Stimulated activated CD4-positive, alpha-beta T cell treated with anti-CD3 and anti-CD28 coated beads, Interleukin-1b, Interleukin-23, amount 100 ng/mL, for 1 hour (primary cell): Measurements from ENCODE around the gene CRTC3.
"Not testable (repeated sequence)": the region's sequence is repeated elsewhere in the genome, so short reads cannot be mapped to it uniquely, and the experiment has no call there.

Experiments
- DNase-seq, 2 donors: peaks; one replicate each; pipeline ENCODE4 v3.0.0-alpha.2; 2020; ENCODE audit warnings: low read depth in 2 of 2

CRTC3 gene

GRCh38 chr15:90650117-90650955 lies 120.6 kb downstream of the CRTC3 start:
- DNase-seq, result no peak

- no peak for DNase-seq
Measured at GRCh38 chr15:90650956-90651689, 121.4 kb downstream of the CRTC3 start.

- no peak for DNase-seq
Measured at GRCh38 chr15:90654233-90655136, 124.8 kb downstream of the CRTC3 start.

- peak in 1 of 2 donors; percentile 50 for DNase-seq
Measured at GRCh38 chr15:90657520-90658172, 127.9 kb downstream of the CRTC3 start.

- no peak for DNase-seq
Measured at GRCh38 chr15:90659481-90659880, 129.8 kb downstream of the CRTC3 start.

- DNase-seq, result peak in 1 of 2 donors; percentile 24
Measured at GRCh38 chr15:90660195-90660998, 130.7 kb downstream of the CRTC3 start.

- not testable (repeated sequence) for DNase-seq
Measured at GRCh38 chr15:90660999-90661330, 131.2 kb downstream of the CRTC3 start.

GRCh38 chr15:90664081-90664461 lies 134.3 kb downstream of the CRTC3 start:
- DNase-seq, result not testable (repeated sequence)

- DNase-seq, result no peak
Measured at GRCh38 chr15:90664650-90665287, 135.0 kb downstream of the CRTC3 start.

GRCh38 chr15:90665288-90666134 lies 135.8 kb downstream of the CRTC3 start:
- DNase-seq, result no peak

GRCh38 chr15:90666135-90666909 lies 136.6 kb downstream of the CRTC3 start:
- no peak for DNase-seq

GRCh38 chr15:90667073-90667754 lies 137.5 kb downstream of the CRTC3 start:
- DNase-seq, result no peak

- not testable (repeated sequence) for DNase-seq
Measured at GRCh38 chr15:90667755-90668345, 138.1 kb downstream of the CRTC3 start.

GRCh38 chr15:90670631-90671030 lies 140.9 kb downstream of the CRTC3 start:
- DNase-seq, result not testable (repeated sequence)

GRCh38 chr15:90671216-90671615 lies 141.5 kb downstream of the CRTC3 start:
- no peak for DNase-seq

- DNase-seq, result not testable (repeated sequence)
Measured at GRCh38 chr15:90673357-90673756, 143.6 kb downstream of the CRTC3 start.

GRCh38 chr15:90674476-90674875 lies 144.8 kb downstream of the CRTC3 start:
- DNase-seq, result no peak
